HG02763 (cell line): ENCODE measurements around the gene GPR132.

Experiments used
- ATAC-seq: cut with Tn5 transposase; IDR thresholded peaks from one replicate; pipeline ENCODE4 v1.9.1; 2021; ENCODE audit warnings: mild to moderate bottlenecking, moderate library complexity; ENCODE audit not compliant: unreplicated experiment

Gene GPR132

DNA sequence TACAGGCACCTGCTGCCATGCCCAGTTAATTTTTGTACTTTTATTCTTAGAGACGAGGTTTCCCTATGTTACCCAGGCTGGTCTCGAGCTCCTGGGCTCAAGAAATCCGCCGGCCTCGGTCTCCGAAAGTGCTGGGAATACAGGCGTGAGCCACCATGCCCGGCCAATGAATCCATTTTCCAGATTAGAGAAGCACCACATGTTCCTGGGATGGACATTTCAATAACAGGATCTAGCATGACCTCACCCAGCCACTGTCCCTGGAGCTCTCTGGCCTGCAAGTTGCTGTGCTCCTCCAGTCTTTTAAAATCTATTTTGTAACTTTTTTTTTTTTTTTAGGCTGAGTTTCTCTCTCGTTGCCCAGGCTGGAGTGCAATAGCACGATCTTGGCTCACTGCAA lies 2.2 kb downstream of the GPR132 start:
- no peak for ATAC-seq

DNA sequence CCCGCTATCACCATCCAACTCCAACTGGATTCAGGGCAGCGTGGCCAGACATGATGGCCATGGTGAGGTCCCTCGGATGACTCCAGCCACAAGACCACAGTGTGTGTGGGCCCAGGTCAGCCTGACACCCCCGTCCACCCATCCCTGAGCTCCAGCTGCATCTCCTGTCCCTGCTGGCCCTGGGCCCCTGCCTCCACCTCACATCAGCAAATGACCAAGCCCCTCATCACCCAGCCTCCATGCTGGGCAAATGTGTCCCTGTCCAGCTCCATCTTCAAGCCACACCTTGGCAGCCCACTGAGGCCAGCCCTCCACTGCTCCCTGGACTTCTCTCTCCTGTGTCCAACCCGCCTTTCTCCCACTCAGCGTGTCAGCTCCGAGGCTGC lies 3.2 kb downstream of the GPR132 start:
- ATAC-seq: no peak

DNA sequence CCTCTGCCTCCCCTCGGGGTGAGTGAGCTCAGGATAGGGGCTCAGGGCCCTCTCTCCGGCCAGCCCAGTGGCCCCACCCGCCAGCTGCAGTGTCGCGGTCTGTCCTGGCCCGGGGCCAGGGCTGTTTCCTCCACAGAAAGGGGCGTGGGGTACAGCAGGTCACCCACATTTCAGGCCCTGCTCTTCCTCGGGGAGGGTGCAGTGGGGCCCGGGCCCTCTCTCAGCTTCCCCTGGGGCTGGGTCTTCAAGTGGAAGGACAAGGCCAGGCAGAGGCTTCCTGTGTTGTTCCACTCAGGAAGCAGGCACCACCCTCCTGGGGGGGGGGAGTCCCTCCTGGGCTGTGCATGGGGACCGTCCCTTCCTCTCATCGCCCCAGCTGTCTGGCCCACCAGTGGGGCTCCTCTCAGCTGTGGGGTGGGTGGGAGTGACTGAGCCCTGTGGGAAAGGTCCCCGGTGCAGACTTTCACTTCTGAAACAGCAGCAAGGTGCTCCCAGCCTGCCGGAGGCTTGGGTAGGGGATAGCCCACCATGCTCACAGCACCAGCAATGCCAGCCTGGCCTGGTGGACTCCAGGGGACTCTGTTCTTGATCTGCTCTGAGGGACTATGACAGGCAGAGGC lies 3.7 kb downstream of the GPR132 start:
- no peak for ATAC-seq

DNA sequence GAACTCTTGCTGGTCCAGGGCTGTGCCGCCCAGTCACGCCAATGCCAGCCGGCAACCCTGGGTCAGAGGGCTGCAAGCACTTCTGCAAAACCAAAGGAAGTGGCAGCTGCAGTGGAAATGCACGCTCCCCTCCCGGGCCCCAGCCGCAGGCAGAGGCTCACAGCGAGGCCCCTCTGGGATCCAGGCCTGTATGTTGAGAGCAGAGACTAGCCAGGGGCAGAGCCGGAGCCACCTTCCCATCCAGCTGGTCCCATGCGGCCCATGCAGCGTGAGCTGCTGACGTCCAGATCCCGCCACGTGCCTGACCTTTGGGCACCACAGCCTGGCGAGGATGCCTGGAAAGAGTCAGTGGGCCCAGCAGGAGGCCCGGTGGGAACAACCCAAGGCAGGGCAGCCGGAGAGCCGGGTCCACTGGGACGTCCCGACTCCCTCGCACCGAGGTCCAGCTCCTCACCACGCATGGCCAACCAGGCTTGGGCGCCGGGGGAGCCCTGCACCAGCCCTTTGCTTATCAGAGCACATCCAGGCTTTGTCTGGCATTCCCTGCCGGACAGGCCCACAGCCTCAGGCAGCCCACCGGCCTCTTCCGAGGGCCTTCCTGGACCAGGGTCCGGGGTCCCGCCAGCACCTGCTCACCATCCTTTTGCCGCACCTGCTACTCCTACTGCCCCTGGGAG lies 4.3 kb downstream of the GPR132 start:
- no peak for ATAC-seq

DNA sequence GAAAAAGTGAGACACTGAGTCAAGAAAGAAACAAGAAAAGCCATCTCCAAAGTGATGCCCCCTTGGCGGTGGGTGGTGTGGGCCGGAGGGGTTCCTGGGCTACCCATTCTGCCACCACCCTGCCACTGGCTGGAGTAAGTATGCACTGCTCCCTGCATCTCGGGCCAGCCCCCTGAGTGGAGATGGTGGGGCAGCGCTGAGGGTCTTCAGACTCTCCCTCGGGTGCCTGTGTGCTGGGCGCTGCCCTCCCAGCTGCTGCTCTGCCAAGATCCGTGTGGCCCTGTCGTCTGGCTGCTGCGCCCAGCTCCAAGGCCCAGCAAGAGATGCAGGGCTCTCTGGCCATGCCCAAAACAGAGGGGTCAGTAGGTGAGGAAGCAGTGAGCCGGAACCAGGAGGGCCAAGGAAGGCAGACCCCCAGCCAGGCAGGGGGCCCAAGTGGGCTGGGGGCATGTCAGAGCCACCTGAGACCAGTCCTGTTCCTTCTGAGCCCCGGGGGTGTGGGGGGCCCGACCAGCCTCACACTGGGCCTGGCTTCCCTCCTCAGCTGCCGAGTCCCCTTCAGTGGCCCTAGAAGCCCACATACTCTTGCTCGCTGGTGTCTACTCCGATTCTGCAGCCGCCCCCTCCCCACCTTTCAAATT lies 5.2 kb downstream of the GPR132 start:
- no peak for ATAC-seq

DNA sequence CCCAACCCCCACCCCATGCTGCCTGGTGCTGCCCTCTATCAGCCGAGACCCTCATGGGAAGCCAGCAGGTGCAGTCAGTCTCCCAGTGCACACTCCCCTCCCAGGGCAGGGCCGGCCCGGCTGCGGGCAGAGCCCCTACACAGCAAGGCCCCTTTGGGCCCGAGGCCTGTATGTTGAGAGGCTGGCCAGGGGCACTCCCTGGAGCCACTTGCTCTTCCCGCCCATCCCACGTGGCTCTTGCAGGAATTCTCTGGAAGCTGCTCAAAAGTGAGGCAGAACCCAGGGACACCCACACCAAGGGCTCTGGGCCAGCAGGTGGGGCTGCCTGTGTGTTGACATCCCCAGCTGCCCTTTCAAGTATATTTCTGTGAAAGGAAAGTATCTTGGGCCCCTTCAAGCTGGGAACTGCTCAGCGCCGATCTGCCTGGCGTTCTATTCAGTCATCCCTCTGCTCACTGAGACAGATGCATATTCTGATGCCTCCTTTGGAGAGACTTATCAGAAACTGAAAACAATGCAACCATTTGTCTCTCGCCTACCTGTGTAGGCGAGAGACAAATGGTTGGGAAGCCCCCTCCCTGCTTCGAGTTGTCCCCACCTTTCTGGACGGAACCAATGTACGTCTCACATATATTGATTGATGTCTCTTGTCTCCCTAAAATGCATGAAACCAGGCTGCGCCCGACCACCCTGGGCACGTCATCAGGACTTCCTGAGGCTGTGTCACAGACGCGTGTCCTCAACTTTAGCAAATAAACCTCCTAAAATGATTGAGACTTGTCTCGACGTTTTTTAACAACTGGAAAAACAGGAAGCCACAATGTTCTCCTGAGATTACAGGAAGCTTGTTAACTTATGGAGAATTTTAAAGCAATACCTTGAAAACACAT lies 6.0 kb downstream of the GPR132 start:
- ATAC-seq: no peak

DNA sequence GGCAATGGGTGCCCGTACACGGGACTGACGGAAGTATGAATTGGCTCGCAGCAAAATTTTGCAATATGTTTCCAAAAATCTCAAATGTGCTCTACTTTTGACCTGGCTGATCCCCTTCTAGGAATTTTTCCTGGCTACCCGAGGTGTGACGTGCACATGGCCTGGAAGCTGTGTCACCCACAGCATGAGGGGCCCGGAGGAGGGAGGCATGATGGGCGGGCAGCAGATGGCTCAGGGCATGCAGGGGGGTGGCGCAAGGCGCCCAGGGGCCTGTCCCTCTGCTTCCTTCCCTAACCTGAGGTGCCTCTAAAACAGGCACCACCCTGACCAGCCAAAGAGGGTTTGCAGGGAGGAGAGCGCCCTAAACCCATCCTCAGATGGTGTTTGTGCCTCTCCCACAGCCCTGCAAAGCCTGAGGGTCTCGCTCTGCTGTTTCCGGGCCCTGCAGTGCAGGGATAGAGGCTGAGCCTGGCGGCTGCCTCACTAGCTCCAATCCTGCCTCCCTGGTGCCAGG lies 6.7 kb downstream of the GPR132 start:
- ATAC-seq: no peak

DNA sequence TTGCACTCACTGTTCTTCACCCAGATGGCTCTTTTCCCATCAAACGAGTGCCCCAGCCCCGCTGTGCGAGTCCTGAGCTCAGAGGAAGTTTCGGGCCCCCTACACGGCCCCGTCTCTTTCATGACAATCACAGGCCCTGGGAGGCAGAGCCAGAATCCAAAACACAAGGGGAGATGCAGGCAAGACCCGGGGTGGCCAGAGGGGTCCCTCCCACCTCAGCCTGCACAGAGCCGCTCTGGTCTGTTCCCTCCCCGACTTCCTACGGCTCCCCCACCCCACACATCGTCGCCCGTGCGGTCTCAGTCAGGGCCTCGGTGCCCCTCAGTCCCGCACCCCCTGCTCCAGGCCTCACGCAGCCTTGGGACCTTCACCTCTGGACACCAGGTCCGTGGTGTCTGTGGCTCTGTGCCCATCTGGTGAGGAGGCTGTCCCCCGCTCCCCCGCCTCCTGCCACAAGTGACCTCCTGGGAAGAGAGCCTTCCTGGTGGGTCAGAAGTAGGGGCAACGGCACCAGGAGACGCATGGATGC lies 8.9 kb downstream of the GPR132 start:
- no peak for ATAC-seq

DNA sequence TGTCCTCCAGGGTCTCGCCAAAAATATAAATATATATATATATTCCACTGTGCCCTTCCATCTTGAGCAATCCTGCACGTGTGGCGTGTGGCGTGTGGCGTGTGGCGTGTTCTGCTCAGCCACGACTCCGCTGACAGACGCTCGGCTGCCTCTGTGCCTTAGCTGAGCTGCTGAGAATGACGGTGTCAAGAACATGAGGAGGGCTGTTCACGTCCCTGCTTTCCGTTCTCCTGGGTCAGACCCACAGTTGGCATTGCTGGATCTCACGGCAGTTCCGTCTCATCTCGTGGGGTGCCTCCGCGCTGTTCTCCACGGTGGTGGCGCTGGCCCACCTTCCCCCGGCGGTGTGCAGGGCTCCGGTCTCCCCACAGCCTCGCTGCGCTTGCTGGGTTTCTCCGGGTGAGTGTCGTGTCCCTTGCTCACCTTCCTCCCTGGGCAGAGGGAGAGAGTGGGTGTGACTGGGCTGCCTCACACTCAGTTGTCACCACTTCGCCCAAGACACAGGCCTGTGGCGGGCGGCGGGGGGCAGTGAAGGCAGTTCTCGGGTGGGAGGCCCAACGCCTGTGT lies 9.4 kb downstream of the GPR132 start:
- no peak for ATAC-seq

DNA sequence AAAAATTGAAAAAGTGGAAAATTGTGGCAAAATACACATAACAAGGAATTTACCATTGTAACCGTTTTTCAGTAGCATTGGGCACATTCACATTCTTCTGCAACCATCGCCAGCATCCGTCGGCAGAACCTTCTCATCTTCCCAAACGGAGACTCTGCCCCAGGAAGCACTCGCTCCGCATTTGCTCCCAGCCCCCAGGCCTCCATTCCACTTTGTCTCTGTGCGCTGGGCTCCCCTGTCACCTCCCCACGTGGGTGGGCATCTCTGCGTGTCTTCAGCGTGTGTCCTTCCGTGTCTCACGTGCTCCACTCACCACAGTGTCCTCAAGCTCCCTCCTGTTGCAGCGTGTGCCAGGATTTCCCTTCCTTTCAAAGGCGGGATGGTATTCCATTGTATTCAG lies 9.9 kb downstream of the GPR132 start:
- ATAC-seq: no peak

DNA sequence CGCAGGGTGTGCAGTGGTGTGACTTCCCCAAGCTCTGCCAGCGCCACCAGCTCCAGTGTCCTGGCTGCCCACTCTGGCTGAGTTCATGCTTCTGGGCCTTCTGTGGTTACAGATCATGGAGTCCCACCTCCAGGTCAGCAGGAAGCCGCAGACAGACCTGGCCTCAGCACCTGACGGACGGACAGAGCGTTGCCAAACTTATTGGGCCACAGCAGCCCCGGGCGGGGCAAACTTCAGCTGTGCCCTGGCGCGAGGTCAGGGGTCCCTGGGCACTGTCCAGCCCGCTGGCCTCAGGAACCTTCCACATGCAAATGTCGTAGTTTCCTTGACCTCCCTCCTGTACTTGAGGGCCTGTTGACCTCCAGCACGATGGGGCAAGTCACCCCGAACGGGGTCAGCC lies 11.2 kb downstream of the GPR132 start:
- ATAC-seq: no peak

DNA sequence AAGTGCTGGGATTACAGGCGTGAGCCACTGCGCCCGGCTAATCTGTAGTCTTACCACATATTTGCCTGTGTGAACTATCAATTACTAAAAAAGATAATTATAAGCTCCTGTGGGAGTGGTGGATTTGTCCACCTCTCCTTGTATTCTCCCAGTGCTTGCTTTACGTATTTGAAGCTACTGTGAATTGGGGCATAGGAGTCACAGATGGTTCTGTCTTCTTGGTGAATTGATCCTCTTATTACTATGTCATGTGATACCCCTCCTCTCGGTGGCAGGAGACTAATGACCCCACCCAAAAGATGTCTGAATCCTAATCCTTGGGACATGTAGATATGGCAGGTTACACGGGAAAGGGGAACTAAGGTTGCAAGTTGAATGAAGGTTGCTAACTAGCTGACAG lies 11.8 kb downstream of the GPR132 start:
- no peak for ATAC-seq

DNA sequence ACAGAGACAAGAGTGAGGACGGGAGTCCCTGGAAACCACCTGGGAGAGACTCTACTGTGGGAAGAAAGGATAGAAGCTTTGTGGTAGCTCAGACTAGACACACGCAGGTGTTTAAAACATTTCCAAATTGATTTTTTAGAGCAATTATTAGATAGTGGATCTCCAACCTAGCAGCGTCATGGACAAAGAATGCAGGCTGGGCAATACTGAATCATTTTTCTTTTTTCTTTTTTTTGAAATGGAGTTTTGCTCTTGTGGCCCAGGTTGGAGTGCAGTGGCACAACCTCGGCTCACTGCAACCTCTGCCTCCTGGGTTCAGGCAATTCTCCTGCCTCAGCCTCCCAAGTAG lies 13.1 kb downstream of the GPR132 start:
- no peak for ATAC-seq

DNA sequence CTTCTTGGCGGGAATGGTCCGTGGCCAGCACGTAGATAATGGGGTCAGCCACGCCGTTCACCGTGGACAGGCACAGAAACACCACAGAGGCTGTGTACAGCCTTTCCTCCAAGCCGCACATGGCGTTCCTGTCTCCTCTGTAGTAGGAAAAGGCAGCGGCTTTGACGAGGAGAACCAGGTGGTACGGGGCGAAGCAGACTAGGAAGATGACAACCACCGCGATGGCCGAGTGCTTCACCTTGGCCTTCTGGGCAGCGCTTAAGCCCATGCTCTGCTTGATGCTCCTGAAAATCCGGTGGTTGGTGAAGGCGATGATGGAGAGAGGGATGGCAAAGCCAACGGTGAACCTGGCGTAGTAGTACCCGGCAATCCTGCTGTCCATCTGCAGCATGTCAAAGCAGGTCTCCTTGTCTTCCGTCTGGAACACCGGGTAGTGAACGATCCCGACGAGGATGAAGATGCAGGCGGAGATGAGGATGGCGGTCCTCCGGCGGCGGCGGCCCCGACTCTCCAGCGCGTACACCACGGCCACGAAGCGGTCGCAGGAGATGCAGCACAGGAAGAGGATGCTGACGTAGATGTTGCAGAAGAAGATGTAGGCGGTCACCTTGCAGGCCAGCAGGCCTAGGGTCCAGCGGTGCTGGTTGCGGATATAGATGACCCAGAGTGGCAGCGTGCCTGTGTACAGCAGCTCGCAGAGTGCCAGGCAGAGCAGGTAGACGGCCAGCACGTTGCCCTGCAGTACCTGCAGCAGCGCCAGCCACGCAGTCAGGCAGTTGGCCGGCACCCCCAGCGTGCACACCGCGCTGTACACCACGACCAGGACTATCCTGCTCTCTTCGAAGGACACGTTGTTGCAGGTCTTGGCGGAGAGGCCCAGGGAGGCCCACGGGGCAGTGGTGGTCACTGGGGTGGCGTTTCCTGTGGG lies 13.8 kb downstream of the GPR132 start:
- ATAC-seq: no peak

DNA sequence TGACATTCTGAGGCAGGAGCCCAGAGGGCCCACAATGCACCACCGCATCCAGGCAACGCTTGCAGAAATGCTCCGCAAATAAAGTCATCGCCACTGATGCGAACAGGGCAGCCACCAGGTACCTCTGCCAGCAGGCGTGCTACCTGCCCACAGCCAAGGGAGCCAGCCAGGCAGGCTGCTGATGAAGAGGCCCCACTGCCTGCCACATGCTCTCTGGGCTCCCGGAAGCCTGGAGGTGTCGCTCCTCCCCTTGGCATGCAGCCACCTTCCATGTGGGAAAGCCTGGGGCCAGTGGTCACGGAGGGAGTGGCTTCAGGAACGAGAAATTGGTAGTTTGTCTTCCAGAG lies 14.7 kb downstream of the GPR132 start:
- ATAC-seq: no peak

DNA sequence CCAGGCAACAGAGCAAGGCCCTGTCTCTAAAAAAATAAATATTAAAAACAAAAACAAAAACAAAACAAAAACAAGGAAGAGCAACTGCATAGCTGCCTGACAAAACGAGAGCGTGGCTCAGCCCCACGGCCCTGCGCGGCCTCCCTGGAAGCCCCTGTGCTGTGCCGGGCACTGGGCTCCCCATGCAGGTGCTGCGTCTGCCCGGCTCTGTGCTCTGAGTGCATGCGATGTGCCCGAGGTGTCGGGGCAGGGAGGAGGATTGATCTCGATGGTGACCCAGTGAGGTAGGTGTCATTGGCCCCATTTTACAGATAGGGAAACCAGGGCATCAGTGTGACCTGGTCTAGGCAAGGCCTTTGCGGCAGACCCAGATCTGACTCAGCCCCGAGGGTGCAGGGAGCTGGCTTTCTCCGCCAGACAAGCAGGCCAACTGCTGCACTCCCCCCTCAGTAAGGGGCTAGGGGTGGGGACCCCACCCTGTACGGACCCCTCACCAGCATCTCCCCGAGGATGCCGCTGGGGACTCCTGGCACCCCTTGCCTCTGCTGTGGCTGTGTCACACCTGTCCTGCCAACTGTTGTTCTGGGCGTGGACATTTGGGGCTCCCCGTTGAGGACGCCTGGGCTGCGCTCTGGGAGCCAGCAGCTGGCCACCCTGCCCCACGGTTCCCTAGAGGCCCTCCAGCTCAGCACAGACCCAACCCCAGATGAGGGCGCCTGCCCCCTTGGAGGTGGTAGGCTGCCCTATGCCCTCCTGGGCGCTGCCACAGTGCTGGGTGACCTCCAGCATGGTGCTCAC lies 15.3 kb downstream of the GPR132 start:
- no peak for ATAC-seq

DNA sequence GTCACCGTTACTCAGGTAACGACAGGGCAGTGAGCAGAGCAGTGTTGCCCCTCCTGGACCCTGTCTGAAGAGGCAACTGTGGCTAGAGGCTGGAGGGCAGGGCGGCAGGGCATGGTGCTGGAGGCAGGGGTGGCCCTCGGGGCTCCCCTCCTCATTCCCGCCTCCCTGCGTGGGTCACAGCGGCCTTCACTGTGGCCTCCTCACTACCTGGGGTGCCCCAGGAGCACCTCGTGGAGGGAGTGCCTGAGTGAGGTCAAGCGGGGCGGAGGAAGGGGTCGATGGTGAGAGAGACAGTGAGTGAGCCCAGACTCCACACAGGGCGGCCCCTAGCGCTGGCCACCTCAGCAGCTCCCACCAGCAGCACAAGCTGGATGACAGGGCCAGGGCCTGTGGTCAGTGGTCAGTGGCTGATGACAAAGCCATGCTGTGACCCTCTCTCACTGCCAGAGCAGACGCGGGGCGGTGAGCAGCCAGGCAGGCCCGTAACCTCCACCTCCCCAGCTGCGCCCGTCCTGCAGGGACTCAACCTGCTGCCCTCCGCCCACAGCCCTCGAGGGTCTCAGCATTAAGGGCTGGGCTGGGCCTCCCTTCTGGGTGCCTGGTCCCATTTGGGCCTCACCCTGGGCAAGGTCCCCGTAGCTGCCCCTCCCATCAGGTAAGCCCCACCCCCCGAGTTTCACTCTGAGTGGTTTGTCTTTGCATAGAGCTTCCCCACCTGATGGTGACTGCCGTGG lies 17.8 kb downstream of the GPR132 start:
- ATAC-seq: no peak

DNA sequence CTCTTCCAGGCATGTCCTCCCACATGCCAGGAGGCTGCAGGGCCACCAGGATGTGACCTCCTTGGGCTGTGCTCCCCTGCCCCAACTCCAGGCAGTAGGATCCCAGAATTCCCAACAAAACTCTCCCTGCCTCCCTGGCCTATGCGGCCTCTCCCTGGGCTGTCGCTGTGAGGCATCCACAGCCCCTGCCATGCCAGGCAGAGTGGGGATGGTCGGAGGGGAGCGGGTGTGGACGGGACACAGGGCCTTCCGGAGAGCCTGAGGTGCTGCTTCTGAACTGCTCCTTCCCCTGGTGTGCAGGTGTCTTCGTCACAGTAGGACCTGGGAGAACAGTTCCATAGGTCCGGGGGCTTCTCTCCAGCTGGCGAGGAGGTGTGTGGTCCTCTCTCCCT lies 18.3 kb downstream of the GPR132 start:
- no peak for ATAC-seq
